Left renal cortex interstitium (tissue), 4 donors: ENCODE data around the gene ARHGAP24. TPM values are rescaled to one million over a fixed set of nuclear protein-coding genes. Genes with fewer than 3 reads are reported as not detected.

Experiments used
- DNase-seq, 4 donors: peaks; one replicate each; pipeline ENCODE4 v3.0.0-alpha.2; 2013; ENCODE audit warnings: low read depth in 4 of 4, low spot score in 2 of 4, missing footprints in 1 of 4
- polyA plus RNA-seq, 4 donors: library from polyadenylated mRNA; unstranded; fragments of 120-200 nt; gene quantifications; one replicate each; pipeline ENCODE4 v1.2.1, GENCODE V29; 2013; ENCODE audit not compliant: insufficient read length in 4 of 4

The ARHGAP24 gene
- polyA plus RNA-seq, 4 donors: 101 to 133 (median 109) TPM

GRCh38 chr4:86035688-86036087 lies 560.7 kb downstream of the ARHGAP24 start:
- no peak for DNase-seq

GRCh38 chr4:86036736-86037135 lies 561.8 kb downstream of the ARHGAP24 start:
- DNase-seq: no peak

GRCh38 chr4:86038037-86038436 lies 563.1 kb downstream of the ARHGAP24 start:
- DNase-seq: no peak

GRCh38 chr4:86043755-86044592 lies 569.0 kb downstream of the ARHGAP24 start:
- peak; percentile 49 to 77 (median 56) for DNase-seq

- no peak for DNase-seq
Measured at GRCh38 chr4:86044593-86044985, 569.6 kb downstream of the ARHGAP24 start.

GRCh38 chr4:86048426-86048825 lies 573.5 kb downstream of the ARHGAP24 start:
- DNase-seq: no peak

DNA sequence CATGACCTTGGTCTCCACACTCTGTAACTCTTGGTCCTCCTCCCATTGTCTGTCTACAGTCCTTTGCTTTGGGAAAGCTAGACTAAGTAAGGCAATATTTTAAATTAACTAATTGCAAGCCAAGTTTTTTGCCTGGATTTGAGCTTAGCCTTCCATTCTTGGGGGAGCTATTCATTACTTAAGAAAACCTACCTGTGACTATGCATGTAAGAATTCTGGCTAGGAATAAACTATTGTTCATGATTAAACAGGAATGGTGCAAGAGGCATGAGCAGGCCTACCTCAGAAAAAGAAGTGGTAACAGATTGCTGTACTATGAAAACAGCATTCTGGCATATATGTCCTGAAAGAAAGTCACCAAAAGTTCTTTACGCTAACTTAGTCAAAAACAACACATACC lies 575.5 kb downstream of the ARHGAP24 start:
- no peak for DNase-seq
